Progenitor cell of endocrine pancreas (in vitro differentiated cells): ENCODE data around the gene KIF3B. TPM values are rescaled to one million over a fixed set of nuclear protein-coding genes. Genes with fewer than 3 reads are reported as not detected.

Experiments
- DNase-seq: peaks from one replicate; pipeline ENCODE4 v3.0.0; 2021; ENCODE audit warnings: low spot score; ENCODE audit not compliant: unreplicated experiment
- H3K27ac Mint-ChIP-seq: 2 replicates; pipeline ENCODE4 v1.8.0; 2021; ENCODE audit warnings: mild to moderate bottlenecking, moderate library complexity, mixed read lengths
- H3K27me3 Mint-ChIP-seq: 2 replicates; pipeline ENCODE4 v1.8.0; 2021; ENCODE audit warnings: mixed read lengths
- H3K36me3 Mint-ChIP-seq: 2 replicates; pipeline ENCODE4 v1.8.0; 2022; ENCODE audit warnings: mixed read lengths; ENCODE audit not compliant: insufficient read depth
- H3K4me1 Mint-ChIP-seq: 2 replicates; pipeline ENCODE4 v1.8.0; 2021; ENCODE audit warnings: low read depth, mixed read lengths
- H3K4me3 Mint-ChIP-seq: 2 replicates; pipeline ENCODE4 v1.8.0; 2021; ENCODE audit warnings: low read depth, mild to moderate bottlenecking, moderate library complexity, mixed read lengths
- H3K9me3 Mint-ChIP-seq: 2 replicates; pipeline ENCODE4 v1.8.0; 2021; ENCODE audit warnings: low read depth, mixed read lengths
- CTCF ChIP-seq: fragments of 200-600 bp; sonication (generic); IDR thresholded peaks from one replicate; pipeline ENCODE4 v1.5.0; 2021; ENCODE audit warnings: antibody characterized with exemption, mild to moderate bottlenecking; ENCODE audit not compliant: unreplicated experiment
- total RNA-seq: library from RNA; stranded (reverse); gene quantifications from 2 replicates; pipeline ENCODE4 v1.2.1, GENCODE V29; 2021

Gene KIF3B
- total RNA-seq, 1 donor from 2014 or later = 61.6 TPM

GRCh38 chr20:32365564-32365963 is 88.1 kb downstream of the KIF3B start:
- TF ChIP-seq CTCF = no peak
- no peak overlapping the region for H3K4me3 Mint-ChIP-seq
- DNase-seq = no peak
- peaks cover 58% of the 10 kb centered on the region for H3K4me1 Mint-ChIP-seq
- H3K9me3 Mint-ChIP-seq = no peaks in the 10 kb centered on the region
- H3K27ac Mint-ChIP-seq = no peak overlapping the region
- no peaks in the 10 kb centered on the region for H3K27me3 Mint-ChIP-seq
- H3K36me3 Mint-ChIP-seq = peaks cover 4% of the 10 kb centered on the region

- Mint-ChIP-seq H3K27ac (peak overlapping the region; percentile 29), H3K4me1 (peaks cover 59% of the 10 kb centered on the region)
These were observed 88.9 kb downstream of the KIF3B start for GRCh38 chr20:32366380-32366779.

GRCh38 chr20:32368323-32368722 is 90.9 kb downstream of the KIF3B start:
- peak overlapping the region; percentile 30 for H3K4me3 Mint-ChIP-seq
- TF ChIP-seq CTCF = no peak
- H3K9me3 Mint-ChIP-seq = no peaks in the 10 kb centered on the region
- no peak for DNase-seq
- no peaks in the 10 kb centered on the region for H3K27me3 Mint-ChIP-seq
- H3K27ac Mint-ChIP-seq = peak overlapping the region; percentile 93
- peaks cover 44% of the 10 kb centered on the region for H3K4me1 Mint-ChIP-seq
- H3K36me3 Mint-ChIP-seq = peaks cover 9% of the 10 kb centered on the region

More at GRCh38 chr20:32366380-32366779, 88.9 kb downstream of the KIF3B start:
- Mint-ChIP-seq H3K9me3 (no peaks in the 10 kb centered on the region), H3K4me3 (no peak overlapping the region), H3K36me3 (peaks cover 5% of the 10 kb centered on the region), H3K27me3 (no peaks in the 10 kb centered on the region)
- DNase-seq = no peak
- no peak for TF ChIP-seq CTCF

DNA sequence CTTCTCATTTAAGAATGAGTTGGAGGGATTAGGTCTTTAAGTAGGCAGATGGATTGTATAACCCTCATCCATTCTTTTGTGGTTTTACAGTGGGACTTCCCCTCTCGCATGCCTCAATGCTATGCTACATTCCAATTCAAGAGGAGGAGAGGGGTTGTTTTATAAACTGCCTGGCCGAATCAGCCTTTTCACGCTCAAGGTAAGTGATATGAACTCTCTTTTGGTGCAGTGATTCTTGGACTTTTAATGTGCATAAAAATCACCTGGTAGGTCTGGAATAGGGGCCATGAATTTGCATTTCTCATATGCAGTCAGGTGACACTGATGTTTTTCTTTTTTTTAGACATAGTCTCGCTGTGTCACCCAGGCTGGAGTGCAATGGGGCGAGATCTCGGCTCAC is 91.5 kb downstream of the KIF3B start:
- H3K4me3 Mint-ChIP-seq = peak overlapping the region; percentile 40
- peaks cover 9% of the 10 kb centered on the region for H3K36me3 Mint-ChIP-seq
- H3K27ac Mint-ChIP-seq = peak overlapping the region; percentile 90
- no peaks in the 10 kb centered on the region for H3K27me3 Mint-ChIP-seq
- peaks cover 39% of the 10 kb centered on the region for H3K4me1 Mint-ChIP-seq
- H3K9me3 Mint-ChIP-seq = no peaks in the 10 kb centered on the region
- no peak for TF ChIP-seq CTCF
- no peak for DNase-seq

- no peaks in the 10 kb centered on the region for H3K9me3 Mint-ChIP-seq
- no peak overlapping the region for H3K4me3 Mint-ChIP-seq
- no peak for TF ChIP-seq CTCF
- DNase-seq = no peak
- H3K27ac Mint-ChIP-seq = no peak overlapping the region
- H3K27me3 Mint-ChIP-seq = no peaks in the 10 kb centered on the region
- peaks cover 30% of the 10 kb centered on the region for H3K4me1 Mint-ChIP-seq
- H3K36me3 Mint-ChIP-seq = peaks cover 9% of the 10 kb centered on the region
These were observed 93.4 kb downstream of the KIF3B start for GRCh38 chr20:32370897-32371296.
